Myocyte (in vitro differentiated cells): ENCODE data around the gene ADAT3. TPM values are rescaled to one million over a fixed set of nuclear protein-coding genes. Genes with fewer than 3 reads are reported as not detected.
A peak's percentile ranks its signal among the peaks of the same experiment; 100 is the strongest.

Experiments
- DNase-seq: peaks from one replicate; pipeline ENCODE4 v3.0.0-alpha.2; 2012; ENCODE audit warnings: low read depth
- total RNA-seq: library from RNA; depleted of rRNA; stranded (reverse); fragments of >200 nt; gene quantifications from 2 replicates; pipeline ENCODE4 v1.2.3, GENCODE V29; 2014

Gene ADAT3
- total RNA-seq, 1 donor from 2014 or later, result 4.7 TPM

- no peak for DNase-seq
Measured at GRCh38 chr19:1912760-1913505, 7.7 kb downstream of the ADAT3 start.

- DNase-seq, result no peak
Measured at GRCh38 chr19:1913781-1914577, 8.8 kb downstream of the ADAT3 start.

GRCh38 chr19:1914826-1915341 lies 9.7 kb downstream of the ADAT3 start:
- DNase-seq, result no peak

- DNase-seq, result no peak
Measured at GRCh38 chr19:1917146-1917545, 11.9 kb downstream of the ADAT3 start.

GRCh38 chr19:1917926-1918325 lies 12.7 kb downstream of the ADAT3 start:
- DNase-seq, result no peak

GRCh38 chr19:1918975-1919374 lies 13.8 kb downstream of the ADAT3 start:
- no peak for DNase-seq

- no peak for DNase-seq
Measured at GRCh38 chr19:1920644-1921043, 15.4 kb downstream of the ADAT3 start.

GRCh38 chr19:1921326-1921725 lies 16.1 kb downstream of the ADAT3 start:
- no peak for DNase-seq

GRCh38 chr19:1921825-1922224 lies 16.6 kb downstream of the ADAT3 start:
- no peak for DNase-seq

GRCh38 chr19:1922803-1923202 lies 17.6 kb downstream of the ADAT3 start:
- no peak for DNase-seq

- no peak for DNase-seq
Measured at GRCh38 chr19:1923319-1923718, 18.1 kb downstream of the ADAT3 start.

- DNase-seq, result no peak
Measured at GRCh38 chr19:1924320-1924961, 19.2 kb downstream of the ADAT3 start.

GRCh38 chr19:1925544-1925943 lies 20.3 kb downstream of the ADAT3 start:
- DNase-seq, result no peak

- DNase-seq, result peak; percentile 74
Measured at GRCh38 chr19:1929021-1929742, 24.0 kb downstream of the ADAT3 start.

- no peak for DNase-seq
Measured at GRCh38 chr19:1931445-1931844, 26.2 kb downstream of the ADAT3 start.

GRCh38 chr19:1932395-1932794 lies 27.2 kb downstream of the ADAT3 start:
- DNase-seq, result no peak

GRCh38 chr19:1933244-1933643 lies 28.0 kb downstream of the ADAT3 start:
- no peak for DNase-seq

- DNase-seq, result no peak
Measured at GRCh38 chr19:1933942-1934341, 28.7 kb downstream of the ADAT3 start.

GRCh38 chr19:1935484-1936208 lies 30.4 kb downstream of the ADAT3 start:
- DNase-seq, result peak; percentile 55

- no peak for DNase-seq
Measured at GRCh38 chr19:1936430-1936829, 31.2 kb downstream of the ADAT3 start.
